H1 (cell line): ENCODE measurements around the gene GABRR3. TPM values are rescaled to one million over a fixed set of nuclear protein-coding genes. Genes with fewer than 3 reads are reported as not detected.

Source experiments
- CTCF ChIA-PET: fragments of 300-600 bp; sonication (Branson Sonifier 250); formaldehyde crosslinking; loops from one replicate; lab custom pipeline; 2021; ENCODE audit not compliant: partially characterized antibody; lab: Charles Lee
- POLR2A ChIA-PET: fragments of 300-600 bp; sonication (Branson Sonifier 250); formaldehyde crosslinking; loops from one replicate; lab custom pipeline; 2021; ENCODE audit warnings: inconsistent platforms; ENCODE audit not compliant: partially characterized antibody; lab: Charles Lee
- DNase-seq, 2 experiments: peaks; one replicate each; pipeline versions ENCODE4 v3.0.0 to v3.0.0-alpha.2; 2010 to 2022; ENCODE audit warnings: low spot score in 2 of 2, low read depth in 1 of 2, mixed read lengths in 1 of 2
- FAIRE-seq: peaks from 2 replicates; lab custom pipeline; 2011; peaks lifted over from hg19 to GRCh38; lab: Jason Lieb, UNC
- H2AFZ ChIP-seq: 2 replicates; pipeline ENCODE4 v1.8.1; 2012; ENCODE audit warnings: low read length, inconsistent platforms
- H2AK5ac ChIP-seq: 2 replicates; pipeline ENCODE4 v1.6.1; 2013; ENCODE audit warnings: low read depth, low read length
- H2BK120ac ChIP-seq: replicated peaks from 2 replicates; pipeline ENCODE3; 2013; ENCODE audit warnings: low read depth, low read length, inconsistent platforms
- H2BK12ac ChIP-seq: 2 replicates; pipeline ENCODE4 v1.6.1; 2013; ENCODE audit warnings: low read depth, low read length
- H2BK15ac ChIP-seq: 2 replicates; pipeline ENCODE4 v1.6.1; 2013; ENCODE audit warnings: low read length
- H2BK20ac ChIP-seq: 2 replicates; pipeline ENCODE4 v1.6.1; 2013; ENCODE audit warnings: low read length
- H2BK5ac ChIP-seq: 2 replicates; pipeline ENCODE4 v1.6.1; 2013; ENCODE audit warnings: low read depth, low read length
- H3K14ac ChIP-seq: 2 replicates; pipeline ENCODE4 v1.6.1; 2013; ENCODE audit warnings: inconsistent platforms; ENCODE audit not compliant: insufficient read length
- H3K18ac ChIP-seq: 2 replicates; pipeline ENCODE4 v1.6.1; 2013; ENCODE audit warnings: low read length; ENCODE audit errors: extremely low read depth
- H3K23ac ChIP-seq: 2 replicates; pipeline ENCODE4 v1.6.1; 2013; ENCODE audit warnings: inconsistent platforms; ENCODE audit not compliant: insufficient read length
- H3K23me2 ChIP-seq: 2 replicates; pipeline ENCODE4 v1.6.1; 2013; ENCODE audit warnings: low read depth, low read length
- H3K27ac ChIP-seq: 2 replicates; pipeline ENCODE4 v1.6.1; 2011; ENCODE audit warnings: low read depth, low read length, inconsistent platforms
- H3K27me3 ChIP-seq, 4 experiments: replicated peaks in 1 of 4; 1 replicate in 1 of 4; 2 replicates in 3 of 4; pipeline versions ENCODE4 v1.6.1 to v1.8.1; 2011 to 2013; ENCODE audit warnings: low read length in 3 of 4, mild to moderate bottlenecking in 3 of 4, inconsistent platforms in 2 of 4, mixed read lengths in 2 of 4, moderate library complexity in 1 of 4; ENCODE audit not compliant: control insufficient read depth in 3 of 4, insufficient read depth in 3 of 4; ENCODE audit errors: extremely low read depth in 1 of 4
- H3K36me3 ChIP-seq, 4 experiments: 2 replicates each; pipeline versions ENCODE4 v1.6.1 to v1.8.1; 2011 to 2013; ENCODE audit warnings: mild to moderate bottlenecking in 4 of 4, low read length in 3 of 4, moderate library complexity in 2 of 4, control low read depth in 1 of 4, inconsistent platforms in 1 of 4; ENCODE audit not compliant: insufficient read depth in 4 of 4, control insufficient read depth in 2 of 4
- H3K4ac ChIP-seq: replicated peaks from 2 replicates; pipeline ENCODE3; 2013; ENCODE audit warnings: low read length, low read depth, mixed read lengths, inconsistent platforms; ENCODE audit not compliant: insufficient read length
- H3K4me1 ChIP-seq, 4 experiments: replicated peaks in 1 of 4; 1 replicate in 1 of 4; 2 replicates in 3 of 4; pipeline versions ENCODE4 v1.6.1 to v1.8.1; 2011 to 2013; ENCODE audit warnings: low read length in 3 of 4, inconsistent platforms in 2 of 4, mixed read lengths in 1 of 4; ENCODE audit not compliant: insufficient read depth in 4 of 4, control insufficient read depth in 3 of 4
- H3K4me2 ChIP-seq, 2 experiments: 2 replicates each; pipeline versions ENCODE4 v1.6.1 to v1.8.1; 2011 to 2013; ENCODE audit warnings: low read depth in 2 of 2, low read length in 2 of 2, control low read depth in 1 of 2, inconsistent platforms in 1 of 2, mild to moderate bottlenecking in 1 of 2; ENCODE audit not compliant: insufficient read depth in 1 of 2
- H3K4me3 ChIP-seq, 4 experiments: fragments of 200-600, 300-600 bp in 1 of 4; sonication (generic), shearing (Covaris generic), sonication (Bioruptor Twin) in 1 of 4; 2 replicates each; pipeline versions ENCODE4 v1.5.1 to v1.8.1; 2011 to 2016; ENCODE audit warnings: low read length in 4 of 4, low read depth in 3 of 4, control low read depth in 2 of 4, inconsistent platforms in 2 of 4, mild to moderate bottlenecking in 2 of 4, mixed read lengths in 1 of 4, moderate library complexity in 1 of 4; ENCODE audit not compliant: insufficient read depth in 2 of 4; ENCODE audit errors: extremely low read depth in 1 of 4
- H3K56ac ChIP-seq: replicated peaks from 2 replicates; pipeline ENCODE3; 2013; ENCODE audit warnings: low read depth, mild to moderate bottlenecking, mixed read lengths, low read length, inconsistent platforms; ENCODE audit not compliant: insufficient read length
- H3K79me1 ChIP-seq: 2 replicates; pipeline ENCODE4 v1.6.1; 2013; ENCODE audit warnings: low read depth, low read length, control low read depth
- H3K79me2 ChIP-seq, 2 experiments: 2 replicates each; pipeline versions ENCODE4 v1.6.1 to v1.8.1; 2012 to 2013; ENCODE audit warnings: low read length in 2 of 2, mild to moderate bottlenecking in 2 of 2, inconsistent platforms in 1 of 2; ENCODE audit not compliant: insufficient read depth in 2 of 2, control insufficient read depth in 1 of 2
- H3K9ac ChIP-seq, 4 experiments: replicated peaks in 1 of 4; 1 replicate in 1 of 4; 2 replicates in 3 of 4; pipeline versions ENCODE4 v1.6.1 to v1.8.1; 2011 to 2013; ENCODE audit warnings: low read depth in 3 of 4, low read length in 3 of 4, control low read depth in 2 of 4, mild to moderate bottlenecking in 2 of 4, moderate library complexity in 2 of 4, inconsistent platforms in 1 of 4; ENCODE audit errors: extremely low read depth in 1 of 4
- H3K9me3 ChIP-seq, 2 experiments: 2 replicates each; pipeline versions ENCODE4 v1.6.1 to v1.8.1; 2012 to 2013; ENCODE audit warnings: mild to moderate bottlenecking in 2 of 2, moderate library complexity in 2 of 2, control low read depth in 1 of 2, inconsistent platforms in 1 of 2, low read depth in 1 of 2, low read length in 1 of 2, mixed read lengths in 1 of 2; ENCODE audit not compliant: insufficient read depth in 2 of 2
- H4K20me1 ChIP-seq, 2 experiments: replicated peaks in 1 of 2; 2 replicates each; pipeline versions ENCODE3 to v1.8.1; 2011 to 2013; ENCODE audit warnings: inconsistent platforms in 2 of 2, low read length in 2 of 2, mild to moderate bottlenecking in 1 of 2; ENCODE audit not compliant: insufficient read depth in 2 of 2, control insufficient read depth in 1 of 2
- H4K5ac ChIP-seq: 2 replicates; pipeline ENCODE4 v1.6.1; 2013; ENCODE audit warnings: low read length, low read depth, mixed read lengths, inconsistent platforms; ENCODE audit not compliant: insufficient read length
- H4K8ac ChIP-seq: 2 replicates; pipeline ENCODE4 v1.8.0; 2013; ENCODE audit warnings: mild to moderate bottlenecking, moderate library complexity, low read length, inconsistent platforms; ENCODE audit not compliant: insufficient read depth; ENCODE audit errors: extremely low read depth
- H4K91ac ChIP-seq: replicated peaks from 2 replicates; pipeline ENCODE3; 2013; ENCODE audit warnings: low read length, mixed read lengths, inconsistent platforms; ENCODE audit not compliant: insufficient read length
- ASH2L ChIP-seq: fragments of 200-600, 300-600 bp; sonication (generic); IDR thresholded peaks from one replicate; pipeline ENCODE4 v1.7.1; 2017; ENCODE audit warnings: low read length
- BCL11A ChIP-seq, 2 experiments: IDR thresholded peaks; one replicate each; pipeline ENCODE4 v1.6.1; 2011; ENCODE audit warnings: low read depth in 2 of 2, low read length in 2 of 2, mild to moderate bottlenecking in 2 of 2
- GABPA ChIP-seq: IDR thresholded peaks from 2 replicates; pipeline ENCODE4 v1.6.1; 2011; ENCODE audit warnings: mild to moderate bottlenecking, low read length, moderate library complexity, borderline replicate concordance; ENCODE audit not compliant: insufficient read depth
- HDAC2 ChIP-seq, 2 experiments: fragments of 300-600 bp in 1 of 2; sonication (generic) in 1 of 2; IDR thresholded peaks; 2 replicates each; pipeline ENCODE4 v1.6.1; 2011 to 2012; ENCODE audit warnings: low read depth in 2 of 2, low read length in 2 of 2, mild to moderate bottlenecking in 2 of 2, moderate library complexity in 2 of 2, borderline replicate concordance in 1 of 2, inconsistent platforms in 1 of 2
- JUN ChIP-seq: IDR thresholded peaks from 2 replicates; pipeline ENCODE4 v1.6.1; 2011; ENCODE audit warnings: low read depth, mild to moderate bottlenecking, improper control_type of control experiment, low read length
- MAFK ChIP-seq: IDR thresholded peaks from 2 replicates; pipeline ENCODE4 v1.6.1; 2012; ENCODE audit warnings: low read depth, mild to moderate bottlenecking, improper control_type of control experiment, low read length
- MAX ChIP-seq: IDR thresholded peaks from 2 replicates; pipeline ENCODE4 v1.6.1; 2012; ENCODE audit warnings: inconsistent platforms
- NRF1 ChIP-seq: IDR thresholded peaks from 2 replicates; pipeline ENCODE4 v1.6.1; 2011; ENCODE audit warnings: mild to moderate bottlenecking, low read depth, low read length, improper control_type of control experiment
- POLR2AphosphoS5 ChIP-seq: IDR thresholded peaks from 2 replicates; pipeline ENCODE4 v1.6.1; 2011; ENCODE audit warnings: low read depth, low read length
- TCF12 ChIP-seq: IDR thresholded peaks from 2 replicates; pipeline ENCODE4 v1.6.1; 2011; ENCODE audit warnings: low read depth, mild to moderate bottlenecking, low read length
- TEAD4 ChIP-seq: IDR thresholded peaks from 2 replicates; pipeline ENCODE4 v1.6.1; 2012; ENCODE audit warnings: low read depth, low read length, inconsistent platforms, mixed read lengths
- YY1 ChIP-seq: IDR thresholded peaks from 2 replicates; pipeline ENCODE4 v1.6.1; 2011; ENCODE audit warnings: low read depth, mild to moderate bottlenecking, low read length
- WGBS, 2 experiments: shearing (Covaris generic) in 1 of 2; methylation state at CpG; one replicate each; pipeline versions ENCODE4 v1.1.6 to v1.1.7; 2013 to 2015; ENCODE audit warnings: low lambda C conversion rate in 2 of 2, mixed read lengths in 2 of 2, inconsistent platforms in 1 of 2, low coverage in 1 of 2, missing lambda C conversion rate in 1 of 2; ENCODE audit not compliant: insufficient replicate concordance in 2 of 2, insufficient coverage in 1 of 2, insufficient read length in 1 of 2; ENCODE audit errors: extremely low coverage in 1 of 2, missing lambda C conversion rate in 1 of 2; 5-methylcytosine and 5-hydroxymethylcytosine counted together
- polyA plus RNA-seq, 7 experiments: library from polyadenylated mRNA; depleted of rRNA in 3 of 7; stranded (reverse) in 5 of 7; unstranded in 2 of 7; fragments of >200 nt in 5 of 7; fragments of 200-250 nt in 2 of 7; gene quantifications; 1 replicate in 5 of 7; 2 replicates in 1 of 7; 4 replicates in 1 of 7; pipeline versions ENCODE4 v1.2.1 to v1.2.3, GENCODE V29; 2011 to 2013; ENCODE audit warnings: missing spikeins in 2 of 7, mixed read lengths in 2 of 7
- total RNA-seq: library from RNA; stranded (reverse); fragmentation: NEBNext Ultra II Directional; extraction: Animal tissue kit (Norgen Biotek cat#: 25700); gene quantifications from 2 replicates; pipeline ENCODE4 v1.2.1, GENCODE V29; 2021

GABRR3 gene
- total and polyA plus RNA-seq, 2 of the 8 experiments (the other 6 are each of a cell fraction or from before 2014, with no cell fraction given) = not detected

- CTCF ChIA-PET = interaction anchor here (0.6 to 3.0 kb wide), 3 partner anchors 13 to 259 kb away, joined by 3 to 14 read pairs (median 3); no protein-coding TSS in a partner anchor
- H3K27me3 ChIP-seq = no peaks in the 10 kb centered on the region
- POLR2A ChIA-PET = no interaction called here
- TF ChIP-seq HDAC2 (IDR thresholded peaks at IDR 0.05; ENCODE audit: borderline replicate concordance in 1 of 2, low read depth in 2 of 2, low read length in 2 of 2) (no peak), BCL11A (IDR thresholded peaks at IDR 0.05; ENCODE audit: low read depth in 2 of 2, low read length in 2 of 2) (no peak), ASH2L (no peak), MAX (no peak), YY1 (no peak), TEAD4 (no peak), GABPA (no peak), JUN (no peak), POLR2AphosphoS5 (no peak), MAFK (no peak), TCF12 (no peak), NRF1 (no peak)
Observed at GRCh38 chr3:98070840-98071239, 35.7 kb upstream of the GABRR3 start.

More at GRCh38 chr3:98070840-98071239, 35.7 kb upstream of the GABRR3 start:
- Histone ChIP-seq H3K4me3 (no peak overlapping the region), H3K9ac (no peak overlapping the region), H2BK5ac (no peak overlapping the region), H3K56ac (no peak overlapping the region), H3K27ac (no peak overlapping the region), H3K23me2 (no peaks in the 10 kb centered on the region), H3K14ac (no peak overlapping the region), H4K8ac (no peak overlapping the region), H2BK120ac (no peak overlapping the region), H4K20me1 (no peaks in the 10 kb centered on the region), H3K4me1 (no peaks in the 10 kb centered on the region), H4K5ac (no peak overlapping the region), H2BK15ac (no peak overlapping the region), H2AFZ (no peak overlapping the region), H3K79me2 (no peaks in the 10 kb centered on the region), H2BK20ac (no peak overlapping the region), H3K36me3 (no peaks in the 10 kb centered on the region), H3K23ac (no peak overlapping the region), H3K9me3 (no peaks in the 10 kb centered on the region), H4K91ac (no peak overlapping the region), H3K4ac (no peak overlapping the region), H3K4me2 (no peak overlapping the region), H2AK5ac (no peak overlapping the region), H2BK12ac (no peak overlapping the region), H3K18ac (no peak overlapping the region), H3K79me1 (no peaks in the 10 kb centered on the region)
- FAIRE-seq (no peak), DNase-seq (no peak)
- WGBS, 2 experiments = 77% methylated on average over 2 of the region's 2 CpGs; no CpG with 5 or more reads in 1 of the 2 experiments
